H9 (cell line): Measurements from ENCODE around the gene NUFIP2. TPM values are rescaled to one million over a fixed set of nuclear protein-coding genes. Genes with fewer than 3 reads are reported as not detected.
A peak's percentile ranks its signal among the peaks of the same experiment; 100 is the strongest.

Experiments
- DNase-seq: peaks from one replicate; pipeline ENCODE4 v3.0.0-alpha.2; 2017
- H2AFZ ChIP-seq: one replicate; pipeline ENCODE4 v1.6.1; 2013; ENCODE audit warnings: mild to moderate bottlenecking, low read length, control low read depth, moderate library complexity
- H2AK5ac ChIP-seq: 2 replicates; pipeline ENCODE4 v1.6.1; 2013; ENCODE audit warnings: low read length, control low read depth, mixed read lengths; ENCODE audit not compliant: insufficient read length
- H2BK120ac ChIP-seq: one replicate; pipeline ENCODE4 v1.6.1; 2013; ENCODE audit warnings: low read depth, mild to moderate bottlenecking, low read length, control low read depth, inconsistent platforms; ENCODE audit not compliant: poor library complexity, severe bottlenecking
- H2BK12ac ChIP-seq: 2 replicates; pipeline ENCODE4 v1.6.1; 2013; ENCODE audit warnings: low read length, control low read depth, mixed read lengths, low read depth; ENCODE audit not compliant: insufficient read length
- H2BK15ac ChIP-seq: 2 replicates; pipeline ENCODE4 v1.6.1; 2013; ENCODE audit warnings: low read depth, low read length, control low read depth
- H2BK20ac ChIP-seq: one replicate; pipeline ENCODE4 v1.6.1; 2013; ENCODE audit warnings: low read depth, mild to moderate bottlenecking, low read length, control low read depth, inconsistent platforms; ENCODE audit not compliant: poor library complexity, severe bottlenecking
- H2BK5ac ChIP-seq: 2 replicates; pipeline ENCODE4 v1.6.1; 2013; ENCODE audit warnings: low read length, control low read depth, mixed read lengths; ENCODE audit not compliant: insufficient read length
- H3K14ac ChIP-seq: 2 replicates; pipeline ENCODE4 v1.6.1; 2013; ENCODE audit warnings: low read length, control low read depth; ENCODE audit not compliant: insufficient read depth
- H3K18ac ChIP-seq: 2 replicates; pipeline ENCODE4 v1.6.1; 2013; ENCODE audit warnings: low read depth, mild to moderate bottlenecking, mixed read lengths, low read length, control low read depth; ENCODE audit not compliant: insufficient read length
- H3K23ac ChIP-seq: 2 replicates; pipeline ENCODE4 v1.6.1; 2013; ENCODE audit warnings: low read length, control low read depth, mixed read lengths, low read depth; ENCODE audit not compliant: insufficient read length
- H3K23me2 ChIP-seq: 2 replicates; pipeline ENCODE4 v1.6.1; 2013; ENCODE audit warnings: low read depth, mild to moderate bottlenecking, mixed read lengths, low read length, control low read depth; ENCODE audit not compliant: insufficient read length, poor library complexity, severe bottlenecking
- H3K27ac ChIP-seq: 2 replicates; pipeline ENCODE4 v1.5.1; 2013; ENCODE audit warnings: low read length, control low read depth, mixed read lengths, low read depth; ENCODE audit not compliant: insufficient read length
- H3K27me3 ChIP-seq: 2 replicates; pipeline ENCODE4 v1.6.1; 2013; ENCODE audit warnings: low read length, control low read depth, inconsistent platforms; ENCODE audit not compliant: insufficient read depth
- H3K4ac ChIP-seq: 2 replicates; pipeline ENCODE4 v1.6.1; 2013; ENCODE audit warnings: low read depth, mild to moderate bottlenecking, control low read depth, inconsistent platforms, low read length, moderate library complexity
- H3K4me1 ChIP-seq: 2 replicates; pipeline ENCODE4 v1.6.1; 2013; ENCODE audit warnings: low read length, control low read depth, inconsistent platforms; ENCODE audit not compliant: insufficient read depth
- H3K4me2 ChIP-seq: 2 replicates; pipeline ENCODE4 v1.6.1; 2013; ENCODE audit warnings: low read length, control low read depth, mixed read lengths; ENCODE audit not compliant: insufficient read length, insufficient read depth
- H3K56ac ChIP-seq: 2 replicates; pipeline ENCODE4 v1.6.1; 2013; ENCODE audit warnings: low read depth, mild to moderate bottlenecking, mixed read lengths, low read length, control low read depth; ENCODE audit not compliant: insufficient read length
- H3K79me1 ChIP-seq: 2 replicates; pipeline ENCODE4 v1.6.1; 2013; ENCODE audit warnings: low read depth, mild to moderate bottlenecking, moderate library complexity, low read length, control low read depth, inconsistent platforms; ENCODE audit not compliant: insufficient read depth, poor library complexity, severe bottlenecking
- H3K79me2 ChIP-seq: 2 replicates; pipeline ENCODE4 v1.6.1; 2013; ENCODE audit warnings: low read length, control low read depth, inconsistent platforms; ENCODE audit not compliant: insufficient read depth
- H3K9ac ChIP-seq: 2 replicates; pipeline ENCODE4 v1.6.1; 2013; ENCODE audit warnings: low read length, control low read depth, mixed read lengths; ENCODE audit not compliant: insufficient read length; ENCODE audit errors: extremely low read depth
- H3K9me3 ChIP-seq: one replicate; pipeline ENCODE4 v1.6.1; 2013; ENCODE audit warnings: low read depth, low read length, inconsistent platforms; ENCODE audit not compliant: control insufficient read depth
- H3T11ph ChIP-seq: one replicate; pipeline ENCODE4 v1.6.1; 2013; ENCODE audit warnings: mild to moderate bottlenecking, low read length, control low read depth, inconsistent platforms
- H4K20me1 ChIP-seq: one replicate; pipeline ENCODE4 v1.6.1; 2013; ENCODE audit not compliant: control insufficient read depth, insufficient read length, insufficient read depth
- H4K5ac ChIP-seq: 2 replicates; pipeline ENCODE4 v1.6.1; 2013; ENCODE audit warnings: low read depth, mild to moderate bottlenecking, mixed read lengths, low read length, control low read depth; ENCODE audit not compliant: insufficient read length
- H4K8ac ChIP-seq: replicated peaks from 2 replicates; pipeline ENCODE4 v1.6.1; 2013; ENCODE audit warnings: low read length, control low read depth, mixed read lengths, low read depth; ENCODE audit not compliant: insufficient read length
- H4K91ac ChIP-seq: 2 replicates; pipeline ENCODE4 v1.6.1; 2013; ENCODE audit warnings: low read depth, mild to moderate bottlenecking, moderate library complexity, mixed read lengths, low read length, control low read depth; ENCODE audit not compliant: insufficient read length
- H3K27ac Mint-ChIP-seq, 3 experiments: 2 replicates in 2 of 3; 3 replicates in 1 of 3; pipeline ENCODE4 v1.8.0; 2020 to 2021; ENCODE audit warnings: mixed read lengths in 3 of 3, mild to moderate bottlenecking in 1 of 3, moderate library complexity in 1 of 3
- H3K27me3 Mint-ChIP-seq: 2 replicates; pipeline ENCODE4 v1.8.0; 2021; ENCODE audit warnings: low read depth, mild to moderate bottlenecking, moderate library complexity, mixed read lengths
- H3K36me3 Mint-ChIP-seq, 3 experiments: 2 replicates in 2 of 3; 3 replicates in 1 of 3; pipeline ENCODE4 v1.8.0; 2020 to 2021; ENCODE audit warnings: low read depth in 3 of 3, mixed read lengths in 3 of 3; ENCODE audit not compliant: insufficient read depth in 1 of 3
- H3K4me1 Mint-ChIP-seq, 2 experiments: 2 replicates each; pipeline ENCODE4 v1.8.0; 2020; ENCODE audit warnings: mixed read lengths in 2 of 2
- H3K4me3 Mint-ChIP-seq, 2 experiments: 2 replicates in 1 of 2; 3 replicates in 1 of 2; pipeline ENCODE4 v1.8.0; 2020 to 2021; ENCODE audit warnings: mild to moderate bottlenecking in 2 of 2, mixed read lengths in 2 of 2, moderate library complexity in 1 of 2
- H3K9me3 Mint-ChIP-seq, 2 experiments: 2 replicates in 1 of 2; 3 replicates in 1 of 2; pipeline ENCODE4 v1.8.0; 2020; ENCODE audit warnings: mild to moderate bottlenecking in 2 of 2, mixed read lengths in 2 of 2, moderate library complexity in 1 of 2
- WGBS: extraction: QIAGEN DNeasy Blood & Tissue Kit; methylation state at CpG from one replicate; pipeline ENCODE4 v1.1.7; 2013; ENCODE audit warnings: missing lambda C conversion rate, low lambda C conversion rate, mixed read lengths; ENCODE audit not compliant: insufficient read length; ENCODE audit errors: extremely low coverage; 5-methylcytosine and 5-hydroxymethylcytosine counted together
- long read RNA-seq: library from polyadenylated mRNA; unstranded; transcript quantifications from one replicate; pipeline ENCODE4 v2.0.0, GENCODE V29; 2020
- total RNA-seq: library from RNA; stranded (reverse); gene quantifications from 2 replicates; pipeline ENCODE4 v1.2.1, GENCODE V29; 2021
- TF ChIP-seq, protein P1 (sequence below): fragments of 200-600 bp; sonication (generic); conservative IDR thresholded peaks from 3 replicates; pipeline ENCODE4 v1.8.0; 2021; ENCODE audit warnings: antibody characterized with exemption, mild to moderate bottlenecking

NUFIP2 gene, protein sequence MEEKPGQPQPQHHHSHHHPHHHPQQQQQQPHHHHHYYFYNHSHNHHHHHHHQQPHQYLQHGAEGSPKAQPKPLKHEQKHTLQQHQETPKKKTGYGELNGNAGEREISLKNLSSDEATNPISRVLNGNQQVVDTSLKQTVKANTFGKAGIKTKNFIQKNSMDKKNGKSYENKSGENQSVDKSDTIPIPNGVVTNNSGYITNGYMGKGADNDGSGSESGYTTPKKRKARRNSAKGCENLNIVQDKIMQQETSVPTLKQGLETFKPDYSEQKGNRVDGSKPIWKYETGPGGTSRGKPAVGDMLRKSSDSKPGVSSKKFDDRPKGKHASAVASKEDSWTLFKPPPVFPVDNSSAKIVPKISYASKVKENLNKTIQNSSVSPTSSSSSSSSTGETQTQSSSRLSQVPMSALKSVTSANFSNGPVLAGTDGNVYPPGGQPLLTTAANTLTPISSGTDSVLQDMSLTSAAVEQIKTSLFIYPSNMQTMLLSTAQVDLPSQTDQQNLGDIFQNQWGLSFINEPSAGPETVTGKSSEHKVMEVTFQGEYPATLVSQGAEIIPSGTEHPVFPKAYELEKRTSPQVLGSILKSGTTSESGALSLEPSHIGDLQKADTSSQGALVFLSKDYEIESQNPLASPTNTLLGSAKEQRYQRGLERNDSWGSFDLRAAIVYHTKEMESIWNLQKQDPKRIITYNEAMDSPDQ
- 96.1 and 97.9 TPM in 2 replicates for total RNA-seq
- long read RNA-seq, full-length matches to known transcripts = 7 of 52 reads
- long read RNA-seq, partial matches to known transcripts = 23 of 52 reads
- long read RNA-seq, other reads (novel, unspliced or antisense) = 22 of 52 reads

DNA sequence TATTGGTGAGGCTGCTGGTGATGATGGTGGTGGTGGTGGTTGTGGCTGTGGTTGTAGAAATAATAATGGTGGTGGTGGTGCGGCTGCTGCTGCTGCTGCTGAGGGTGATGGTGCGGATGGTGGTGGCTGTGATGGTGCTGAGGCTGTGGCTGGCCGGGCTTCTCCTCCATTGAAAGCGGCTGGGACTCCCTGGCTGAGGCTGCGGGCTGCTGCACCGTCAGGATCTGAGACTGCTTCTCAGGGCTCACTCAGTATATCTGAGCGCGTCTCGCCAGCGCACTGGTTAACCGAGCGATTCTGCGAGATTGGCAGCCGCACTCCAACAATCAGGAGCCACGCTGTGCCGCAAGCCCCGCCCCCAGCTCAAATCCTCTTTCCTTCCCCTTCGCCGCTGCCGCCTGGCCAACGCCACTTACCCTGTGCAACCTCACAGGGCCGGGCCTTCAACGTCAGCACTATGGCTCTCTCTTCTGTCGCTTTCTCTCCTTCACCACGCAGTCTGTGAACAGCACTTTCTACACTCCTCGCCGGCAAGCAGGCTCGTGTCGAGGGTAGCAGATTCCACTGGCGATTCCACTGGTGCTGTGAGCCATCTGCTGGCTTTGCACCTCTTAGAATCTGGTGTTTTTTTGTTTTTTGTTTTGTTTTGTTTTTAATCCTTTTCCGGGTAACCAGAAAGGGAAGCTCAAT lies at the start of gene NUFIP2:
Gene NUFIP2, minus strand, starts transcription at position 259 of the 690 bp plus-strand sequence. Its CDS starts 89 bp downstream, at position 170.
- peak within 1 kb of the TSS; percentile 99 to 100 (median 99) for H3K27ac Mint-ChIP-seq
- no peaks in the 10 kb centered on the region for H3K23me2 ChIP-seq
- no peak within 1 kb of the TSS for H2AFZ ChIP-seq
- H2BK120ac ChIP-seq = no peak within 1 kb of the TSS
- WGBS = no CpG with 5 or more reads among the region's 31 CpGs
- no peak within 1 kb of the TSS for H4K5ac ChIP-seq
- TF ChIP-seq, protein P1, sequence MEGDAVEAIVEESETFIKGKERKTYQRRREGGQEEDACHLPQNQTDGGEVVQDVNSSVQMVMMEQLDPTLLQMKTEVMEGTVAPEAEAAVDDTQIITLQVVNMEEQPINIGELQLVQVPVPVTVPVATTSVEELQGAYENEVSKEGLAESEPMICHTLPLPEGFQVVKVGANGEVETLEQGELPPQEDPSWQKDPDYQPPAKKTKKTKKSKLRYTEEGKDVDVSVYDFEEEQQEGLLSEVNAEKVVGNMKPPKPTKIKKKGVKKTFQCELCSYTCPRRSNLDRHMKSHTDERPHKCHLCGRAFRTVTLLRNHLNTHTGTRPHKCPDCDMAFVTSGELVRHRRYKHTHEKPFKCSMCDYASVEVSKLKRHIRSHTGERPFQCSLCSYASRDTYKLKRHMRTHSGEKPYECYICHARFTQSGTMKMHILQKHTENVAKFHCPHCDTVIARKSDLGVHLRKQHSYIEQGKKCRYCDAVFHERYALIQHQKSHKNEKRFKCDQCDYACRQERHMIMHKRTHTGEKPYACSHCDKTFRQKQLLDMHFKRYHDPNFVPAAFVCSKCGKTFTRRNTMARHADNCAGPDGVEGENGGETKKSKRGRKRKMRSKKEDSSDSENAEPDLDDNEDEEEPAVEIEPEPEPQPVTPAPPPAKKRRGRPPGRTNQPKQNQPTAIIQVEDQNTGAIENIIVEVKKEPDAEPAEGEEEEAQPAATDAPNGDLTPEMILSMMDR = no peak
- H2AK5ac ChIP-seq = no peak within 1 kb of the TSS
- H3K79me1 ChIP-seq = no peaks in the 10 kb centered on the region
- H3K36me3 Mint-ChIP-seq = peaks cover 19 to 34% (median 31%) of the 10 kb centered on the region in 3 experiments
- no peaks in the 10 kb centered on the region for H4K20me1 ChIP-seq
- H3K23ac ChIP-seq = no peak within 1 kb of the TSS
- H3T11ph ChIP-seq = no peak within 1 kb of the TSS
- 0 out of 2 replicates have a peak, but pooled peaks cover 3% of the 10 kb centered on the region for H3K27me3 Mint-ChIP-seq
- no peak within 1 kb of the TSS for H2BK5ac ChIP-seq
- H3K4me2 ChIP-seq = peak within 1 kb of the TSS; percentile 54
- H3K27me3 ChIP-seq = no peaks in the 10 kb centered on the region
- peak within 1 kb of the TSS; percentile 89 for H3K9ac ChIP-seq
- no peak within 1 kb of the TSS for H4K8ac ChIP-seq
- peak within 1 kb of the TSS; percentile 81 for H3K14ac ChIP-seq
- H4K91ac ChIP-seq = no peak within 1 kb of the TSS
- H2BK20ac ChIP-seq = no peak within 1 kb of the TSS
- peak within 1 kb of the TSS; percentile 34 for H3K27ac ChIP-seq
- H3K79me2 ChIP-seq = peaks cover 32% of the 10 kb centered on the region
- H3K18ac ChIP-seq = peak within 1 kb of the TSS; percentile 50
- no peaks in the 10 kb centered on the region for H3K9me3 ChIP-seq
- H2BK15ac ChIP-seq = no peak within 1 kb of the TSS
- no peaks in the 10 kb centered on the region; the same call in 1 of the 2 replicates for H3K4me1 ChIP-seq
- peaks cover 2 to 4% of the 10 kb centered on the region in 2 experiments; a peak in 4 of 5 replicates for H3K9me3 Mint-ChIP-seq
- peaks cover 22 to 33% of the 10 kb centered on the region in 2 experiments for H3K4me1 Mint-ChIP-seq
- H3K4me3 Mint-ChIP-seq = peak within 1 kb of the TSS; percentile 100
- H2BK12ac ChIP-seq = no peak within 1 kb of the TSS
- peak; percentile 100 for DNase-seq
- no peak within 1 kb of the TSS for H3K56ac ChIP-seq
- no peak within 1 kb of the TSS for H3K4ac ChIP-seq
